Trophoblast cell (in vitro differentiated cells and primary cell): ENCODE measurements around the gene ANKK1.

Experiments used
- DNase-seq, 2 donors: peaks; one replicate each; pipeline ENCODE4 v3.0.0-alpha.2; 2016
- H2AFZ ChIP-seq: 2 replicates; pipeline ENCODE4 v1.6.1; 2013; ENCODE audit warnings: low read length, moderate library complexity, mild to moderate bottlenecking; ENCODE audit not compliant: insufficient read depth, poor library complexity
- H2AK5ac ChIP-seq: 2 replicates; pipeline ENCODE4 v1.6.1; 2013; ENCODE audit warnings: mild to moderate bottlenecking, low read length
- H2BK120ac ChIP-seq: 2 replicates; pipeline ENCODE4 v1.6.1; 2013; ENCODE audit warnings: low read length, mild to moderate bottlenecking, moderate library complexity; ENCODE audit not compliant: insufficient read depth, poor library complexity
- H2BK12ac ChIP-seq: 2 replicates; pipeline ENCODE4 v1.6.1; 2013; ENCODE audit warnings: mild to moderate bottlenecking, low read length, moderate library complexity
- H2BK5ac ChIP-seq: 2 replicates; pipeline ENCODE4 v1.6.1; 2013; ENCODE audit warnings: low read length, low read depth, moderate library complexity, mild to moderate bottlenecking; ENCODE audit not compliant: poor library complexity
- H3K14ac ChIP-seq: 2 replicates; pipeline ENCODE4 v1.6.1; 2013; ENCODE audit warnings: mild to moderate bottlenecking, low read length
- H3K18ac ChIP-seq: 2 replicates; pipeline ENCODE4 v1.6.1; 2013; ENCODE audit warnings: mild to moderate bottlenecking, low read length
- H3K23ac ChIP-seq: 2 replicates; pipeline ENCODE4 v1.6.1; 2013; ENCODE audit warnings: low read length
- H3K27ac ChIP-seq: 2 replicates; pipeline ENCODE4 v1.5.1; 2013; ENCODE audit warnings: low read depth, mild to moderate bottlenecking, inconsistent platforms, low read length, moderate library complexity
- H3K27me3 ChIP-seq: 2 replicates; pipeline ENCODE4 v1.6.1; 2013; ENCODE audit warnings: inconsistent platforms, mild to moderate bottlenecking, low read length, moderate library complexity; ENCODE audit not compliant: insufficient read depth
- H3K36me3 ChIP-seq, 2 experiments: 1 replicate in 1 of 2; 2 replicates in 1 of 2; pipeline ENCODE4 v1.6.1; 2013; ENCODE audit warnings: low read length in 2 of 2, mild to moderate bottlenecking in 2 of 2, moderate library complexity in 1 of 2; ENCODE audit not compliant: insufficient read depth in 2 of 2, control insufficient read depth in 1 of 2
- H3K4ac ChIP-seq: 2 replicates; pipeline ENCODE4 v1.6.1; 2013; ENCODE audit warnings: low read depth, mild to moderate bottlenecking, low read length, moderate library complexity
- H3K4me1 ChIP-seq, 2 experiments: 1 replicate in 1 of 2; 2 replicates in 1 of 2; pipeline ENCODE4 v1.6.1; 2013; ENCODE audit warnings: low read length in 2 of 2, mild to moderate bottlenecking in 2 of 2, moderate library complexity in 1 of 2; ENCODE audit not compliant: insufficient read depth in 2 of 2, control insufficient read depth in 1 of 2
- H3K4me2 ChIP-seq: 2 replicates; pipeline ENCODE4 v1.6.1; 2013; ENCODE audit warnings: inconsistent platforms, mild to moderate bottlenecking, low read length, moderate library complexity
- H3K4me3 ChIP-seq: 2 replicates; pipeline ENCODE4 v1.5.1; 2013; ENCODE audit warnings: mild to moderate bottlenecking, low read depth, low read length, inconsistent platforms
- H3K79me1 ChIP-seq: one replicate; pipeline ENCODE4 v1.6.1; 2013; ENCODE audit warnings: low read length
- H3K79me2 ChIP-seq: 2 replicates; pipeline ENCODE4 v1.6.1; 2013; ENCODE audit warnings: low read length, mild to moderate bottlenecking; ENCODE audit not compliant: control insufficient read depth, insufficient read depth, poor library complexity
- H3K9ac ChIP-seq: 2 replicates; pipeline ENCODE4 v1.6.1; 2013; ENCODE audit warnings: mild to moderate bottlenecking, low read length
- H3K9me3 ChIP-seq: 2 replicates; pipeline ENCODE4 v1.6.1; 2013; ENCODE audit warnings: low read depth, mild to moderate bottlenecking, control low read depth, inconsistent platforms, low read length; ENCODE audit not compliant: insufficient read depth
- H4K12ac ChIP-seq: 2 replicates; pipeline ENCODE4 v1.6.1; 2013; ENCODE audit warnings: low read depth, mild to moderate bottlenecking, low read length, moderate library complexity
- H4K8ac ChIP-seq: 2 replicates; pipeline ENCODE4 v1.6.1; 2013; ENCODE audit warnings: low read depth, mild to moderate bottlenecking, low read length, moderate library complexity
- H4K91ac ChIP-seq: one replicate; pipeline ENCODE4 v1.6.1; 2013; ENCODE audit warnings: low read depth, mild to moderate bottlenecking, low read length, moderate library complexity
- WGBS: extraction: QIAGEN DNeasy Blood & Tissue Kit; methylation state at CpG from one replicate; pipeline ENCODE4 v1.1.7; 2013; ENCODE audit warnings: missing lambda C conversion rate; ENCODE audit not compliant: insufficient read length, insufficient coverage; ENCODE audit errors: extremely low coverage; 5-methylcytosine and 5-hydroxymethylcytosine counted together

Gene ANKK1

DNA sequence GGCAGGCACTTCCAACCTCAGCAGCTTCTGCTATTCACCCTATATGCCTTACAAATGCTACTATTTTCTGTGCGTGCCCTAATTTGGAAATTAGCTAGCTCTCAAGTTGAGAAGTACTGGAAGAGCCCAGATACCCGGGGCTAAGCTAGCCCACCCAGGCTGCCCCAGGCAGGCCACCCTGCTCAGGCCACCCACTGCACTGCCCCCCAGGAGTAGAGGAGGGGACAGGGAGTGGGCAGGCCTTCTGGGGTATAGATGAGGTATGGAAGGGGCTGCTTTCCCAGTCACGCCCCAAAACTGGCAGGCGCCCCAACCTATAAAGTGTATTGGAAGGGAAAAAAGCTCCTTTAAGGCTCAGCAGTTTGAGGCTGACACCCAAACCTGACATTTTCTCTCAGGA, 44.2 kb downstream of the ANKK1 start:
- Histone ChIP-seq H2BK120ac (no peak overlapping the region), H2AFZ (no peak overlapping the region), H4K12ac (no peak overlapping the region), H3K4me2 (no peak overlapping the region), H3K27me3 (no peaks in the 10 kb centered on the region), H4K8ac (no peak overlapping the region), H2BK12ac (no peak overlapping the region), H3K23ac (no peak overlapping the region), H3K79me2 (no peaks in the 10 kb centered on the region), H3K9ac (no peak overlapping the region), H3K4ac (no peak overlapping the region), H3K36me3 (no peaks in the 10 kb centered on the region), H2AK5ac (no peak overlapping the region), H3K4me3 (no peak overlapping the region), H3K27ac (no peak overlapping the region), H3K79me1 (no peaks in the 10 kb centered on the region), H3K9me3 (no peaks in the 10 kb centered on the region), H3K4me1 (no peaks in the 10 kb centered on the region), H3K18ac (no peak overlapping the region), H4K91ac (no peak overlapping the region), H2BK5ac (no peak overlapping the region), H3K14ac (no peak overlapping the region)
- no peak for DNase-seq
- WGBS, result no CpG with 5 or more reads among the region's 4 CpGs

DNA sequence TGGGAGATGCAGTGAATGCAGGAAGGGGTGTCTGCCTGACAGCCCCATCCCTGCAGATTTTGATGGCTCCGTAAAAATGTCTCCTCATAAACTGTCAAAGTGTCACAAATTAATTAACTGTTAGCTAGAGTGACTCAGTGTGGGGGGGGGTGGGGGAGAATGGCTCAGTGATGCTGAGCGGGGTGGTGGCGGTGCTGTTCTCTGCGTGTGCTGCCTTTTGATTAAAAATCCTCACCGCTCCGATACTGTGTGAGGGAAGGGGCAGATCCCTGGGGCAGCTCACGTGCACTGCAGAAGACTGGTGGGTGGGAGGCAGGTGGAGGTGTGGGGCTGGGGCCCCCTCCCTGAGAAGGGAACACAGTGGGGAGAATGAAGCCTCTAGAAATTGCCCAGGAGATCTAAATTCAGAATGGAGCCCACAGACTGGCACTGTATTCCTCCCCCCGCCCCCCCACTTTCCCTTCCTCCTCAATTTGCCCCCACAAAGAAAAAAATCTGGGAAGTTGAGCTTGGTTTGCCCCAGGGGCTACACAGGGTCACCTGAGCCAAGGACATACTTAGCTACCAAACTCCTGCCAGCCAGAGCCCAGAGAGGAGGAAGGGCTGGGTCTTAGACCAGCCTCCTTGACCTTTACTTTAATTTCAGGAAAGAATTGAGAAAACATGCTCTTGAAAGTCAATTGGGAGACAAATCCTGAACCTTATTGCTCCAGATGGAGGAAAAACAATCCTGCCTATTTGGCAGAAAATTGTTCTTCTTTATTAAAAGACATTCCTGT, 47.8 kb downstream of the ANKK1 start:
- Histone ChIP-seq H2BK12ac (no peak overlapping the region), H3K9ac (no peak overlapping the region), H3K9me3 (no peaks in the 10 kb centered on the region), H3K4me3 (no peak overlapping the region), H3K79me2 (no peaks in the 10 kb centered on the region), H3K23ac (no peak overlapping the region), H2AK5ac (no peak overlapping the region), H2AFZ (no peak overlapping the region), H3K4me2 (no peak overlapping the region), H2BK5ac (no peak overlapping the region), H3K27ac (no peak overlapping the region), H4K8ac (no peak overlapping the region), H3K27me3 (no peaks in the 10 kb centered on the region), H3K4me1 (no peaks in the 10 kb centered on the region), H3K4ac (no peak overlapping the region), H4K91ac (no peak overlapping the region), H3K36me3 (no peaks in the 10 kb centered on the region), H3K14ac (no peak overlapping the region), H3K79me1 (no peaks in the 10 kb centered on the region), H4K12ac (no peak overlapping the region), H3K18ac (no peak overlapping the region), H2BK120ac (no peak overlapping the region)
- WGBS, result no CpG with 5 or more reads among the region's 8 CpGs
- no peak for DNase-seq

DNA sequence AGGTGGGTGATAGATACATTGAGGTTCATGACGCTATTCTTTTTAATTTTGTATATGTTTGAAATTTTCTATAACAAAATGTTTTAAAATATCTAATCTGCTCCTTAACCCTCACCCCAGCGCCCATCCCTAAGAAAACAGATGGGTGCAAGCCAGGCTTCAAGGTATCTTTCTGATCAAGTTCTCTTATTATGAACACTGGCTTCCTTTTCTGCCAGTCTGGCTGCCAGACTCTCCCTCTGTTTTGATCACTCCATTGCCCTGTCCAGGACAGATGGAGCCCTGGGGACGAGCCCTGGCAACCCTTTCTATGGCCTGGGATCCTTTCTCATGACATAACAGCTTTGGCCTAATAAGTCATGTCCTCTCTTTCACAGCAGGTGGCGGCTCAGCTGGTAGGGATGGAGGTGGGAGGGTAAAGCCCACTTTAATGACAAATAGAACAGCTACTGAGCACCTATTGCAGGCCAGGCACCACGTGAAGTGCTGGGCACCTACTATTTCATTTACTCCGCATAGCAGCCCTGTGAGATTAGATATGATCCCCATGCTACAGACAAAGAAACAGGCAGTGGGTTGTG, 49.2 kb downstream of the ANKK1 start:
- no peak for DNase-seq
- H3K18ac ChIP-seq, result no peak overlapping the region
- H3K14ac ChIP-seq, result no peak overlapping the region
- no peak overlapping the region for H3K4me3 ChIP-seq
- H4K8ac ChIP-seq, result no peak overlapping the region
- no peak overlapping the region for H3K4me2 ChIP-seq
- H3K23ac ChIP-seq, result peak overlapping the region; percentile 28
- no peak overlapping the region for H3K9ac ChIP-seq
- no peak overlapping the region for H4K12ac ChIP-seq
- H3K27me3 ChIP-seq, result no peaks in the 10 kb centered on the region
- no peak overlapping the region for H2AFZ ChIP-seq
- H3K9me3 ChIP-seq, result no peaks in the 10 kb centered on the region
- WGBS, result no CpG with 5 or more reads among the region's 6 CpGs
- no peak overlapping the region for H4K91ac ChIP-seq
- H3K79me1 ChIP-seq, result no peaks in the 10 kb centered on the region
- H3K79me2 ChIP-seq, result no peaks in the 10 kb centered on the region
- no peaks in the 10 kb centered on the region for H3K4me1 ChIP-seq
- H2AK5ac ChIP-seq, result no peak overlapping the region
- no peaks in the 10 kb centered on the region for H3K36me3 ChIP-seq
- no peak overlapping the region for H2BK120ac ChIP-seq
- no peak overlapping the region for H3K27ac ChIP-seq
- H2BK12ac ChIP-seq, result no peak overlapping the region
- H2BK5ac ChIP-seq, result no peak overlapping the region
- H3K4ac ChIP-seq, result no peak overlapping the region

DNA sequence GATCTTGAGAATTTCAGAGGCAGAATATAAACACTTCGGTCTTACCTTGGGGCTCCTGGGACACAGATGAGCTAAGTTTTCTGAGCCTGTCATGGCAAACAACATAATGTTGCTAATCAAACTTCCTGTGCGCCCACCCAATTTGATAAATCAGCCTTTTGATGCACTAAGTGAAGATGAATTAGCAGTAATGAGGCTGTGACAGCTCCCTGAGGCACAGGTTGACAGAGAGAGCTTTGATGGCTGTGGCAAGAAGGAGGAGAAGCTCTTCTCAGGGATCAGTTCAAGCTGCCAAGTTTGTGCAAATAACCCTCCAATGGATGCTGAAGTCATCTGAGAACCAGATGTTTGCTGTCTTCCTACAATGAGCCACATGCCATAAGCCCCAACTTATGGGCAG, 53.2 kb downstream of the ANKK1 start:
- no peak overlapping the region for H3K4me3 ChIP-seq
- no peak overlapping the region for H2AK5ac ChIP-seq
- no peaks in the 10 kb centered on the region for H3K9me3 ChIP-seq
- no peak overlapping the region for H2BK12ac ChIP-seq
- no peak overlapping the region for H3K4me2 ChIP-seq
- no peaks in the 10 kb centered on the region for H3K36me3 ChIP-seq
- H4K91ac ChIP-seq, result no peak overlapping the region
- no peak overlapping the region for H3K27ac ChIP-seq
- H4K8ac ChIP-seq, result no peak overlapping the region
- H3K14ac ChIP-seq, result no peak overlapping the region
- H2BK120ac ChIP-seq, result no peak overlapping the region
- H3K9ac ChIP-seq, result no peak overlapping the region
- no peak overlapping the region for H2AFZ ChIP-seq
- DNase-seq, result no peak
- no peak overlapping the region for H3K23ac ChIP-seq
- H3K79me1 ChIP-seq, result peaks cover 5% of the 10 kb centered on the region
- no peak overlapping the region for H3K18ac ChIP-seq
- peaks cover 8 to 10% of the 10 kb centered on the region in 2 experiments for H3K4me1 ChIP-seq
- no peak overlapping the region for H2BK5ac ChIP-seq
- H3K27me3 ChIP-seq, result no peaks in the 10 kb centered on the region
- H3K4ac ChIP-seq, result no peak overlapping the region
- H4K12ac ChIP-seq, result no peak overlapping the region
- no peaks in the 10 kb centered on the region for H3K79me2 ChIP-seq
- no CpG with 5 or more reads among the region's 2 CpGs for WGBS
